DND-41 (cell line): ENCODE results near the gene DRC3.

Experiments used
- EZH2 ChIP-seq: IDR thresholded peaks from 3 replicates; pipeline ENCODE4 v1.6.1; 2012; ENCODE audit warnings: borderline replicate concordance, low read depth, mild to moderate bottlenecking, moderate library complexity, low read length, inconsistent platforms; ENCODE audit not compliant: severe bottlenecking
- TF ChIP-seq, protein P1 (sequence below): IDR thresholded peaks from 2 replicates; pipeline ENCODE4 v1.5.1; 2012; ENCODE audit warnings: borderline replicate concordance, low read length, moderate library complexity, mild to moderate bottlenecking; ENCODE audit not compliant: poor library complexity, severe bottlenecking; ENCODE audit errors: extremely low read depth

DNA sequence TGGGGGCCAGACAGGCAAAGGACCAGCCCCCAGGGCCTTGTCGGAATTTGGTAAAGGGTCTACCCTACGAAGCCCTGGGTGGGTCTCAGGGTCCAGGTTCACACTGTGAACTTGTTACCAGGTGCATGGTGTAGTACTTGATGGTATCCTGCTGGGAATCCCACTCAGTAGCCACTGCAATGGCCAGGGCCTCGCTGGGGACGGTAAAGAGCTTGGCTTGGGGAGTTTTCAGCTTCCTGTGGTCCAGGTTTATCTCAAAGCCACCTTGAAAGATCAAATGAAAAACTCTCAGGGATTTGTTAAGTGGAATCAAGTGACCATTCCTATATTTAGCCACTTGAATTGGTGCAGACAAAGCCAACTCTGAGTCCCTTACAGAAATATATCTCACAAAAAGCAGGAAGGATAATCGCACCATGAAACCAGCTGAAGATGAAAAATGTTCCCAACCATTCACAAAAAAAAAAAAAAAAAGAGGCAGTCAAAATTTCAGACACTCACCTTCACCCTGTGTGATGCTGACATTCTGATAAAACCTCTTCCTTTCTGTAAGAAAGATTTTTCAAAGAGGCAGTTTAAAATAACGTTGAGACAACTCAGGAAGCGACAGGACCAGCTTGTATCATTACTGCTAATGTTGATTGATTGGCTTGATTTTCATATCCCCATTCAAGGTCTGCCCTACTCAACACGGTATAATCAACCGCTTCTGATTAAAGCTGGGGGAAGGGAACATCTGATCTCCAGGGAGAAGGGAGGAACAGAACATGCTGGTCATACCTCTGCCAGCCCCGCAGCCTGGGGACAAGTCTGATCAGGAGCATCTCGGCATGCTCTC is 55.7 kb downstream of the DRC3 start:
- no peak for TF ChIP-seq EZH2
- TF ChIP-seq, protein P1, sequence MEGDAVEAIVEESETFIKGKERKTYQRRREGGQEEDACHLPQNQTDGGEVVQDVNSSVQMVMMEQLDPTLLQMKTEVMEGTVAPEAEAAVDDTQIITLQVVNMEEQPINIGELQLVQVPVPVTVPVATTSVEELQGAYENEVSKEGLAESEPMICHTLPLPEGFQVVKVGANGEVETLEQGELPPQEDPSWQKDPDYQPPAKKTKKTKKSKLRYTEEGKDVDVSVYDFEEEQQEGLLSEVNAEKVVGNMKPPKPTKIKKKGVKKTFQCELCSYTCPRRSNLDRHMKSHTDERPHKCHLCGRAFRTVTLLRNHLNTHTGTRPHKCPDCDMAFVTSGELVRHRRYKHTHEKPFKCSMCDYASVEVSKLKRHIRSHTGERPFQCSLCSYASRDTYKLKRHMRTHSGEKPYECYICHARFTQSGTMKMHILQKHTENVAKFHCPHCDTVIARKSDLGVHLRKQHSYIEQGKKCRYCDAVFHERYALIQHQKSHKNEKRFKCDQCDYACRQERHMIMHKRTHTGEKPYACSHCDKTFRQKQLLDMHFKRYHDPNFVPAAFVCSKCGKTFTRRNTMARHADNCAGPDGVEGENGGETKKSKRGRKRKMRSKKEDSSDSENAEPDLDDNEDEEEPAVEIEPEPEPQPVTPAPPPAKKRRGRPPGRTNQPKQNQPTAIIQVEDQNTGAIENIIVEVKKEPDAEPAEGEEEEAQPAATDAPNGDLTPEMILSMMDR = no peak
